Measurements from ENCODE around the gene DNTTIP2. TPM values are rescaled to one million over a fixed set of nuclear protein-coding genes. Genes with fewer than 3 reads are reported as not detected.
"Not testable (repeated sequence)": the region's sequence is repeated elsewhere in the genome, so short reads cannot be mapped to it uniquely, and the experiment has no call there.

The DNTTIP2 gene, protein sequence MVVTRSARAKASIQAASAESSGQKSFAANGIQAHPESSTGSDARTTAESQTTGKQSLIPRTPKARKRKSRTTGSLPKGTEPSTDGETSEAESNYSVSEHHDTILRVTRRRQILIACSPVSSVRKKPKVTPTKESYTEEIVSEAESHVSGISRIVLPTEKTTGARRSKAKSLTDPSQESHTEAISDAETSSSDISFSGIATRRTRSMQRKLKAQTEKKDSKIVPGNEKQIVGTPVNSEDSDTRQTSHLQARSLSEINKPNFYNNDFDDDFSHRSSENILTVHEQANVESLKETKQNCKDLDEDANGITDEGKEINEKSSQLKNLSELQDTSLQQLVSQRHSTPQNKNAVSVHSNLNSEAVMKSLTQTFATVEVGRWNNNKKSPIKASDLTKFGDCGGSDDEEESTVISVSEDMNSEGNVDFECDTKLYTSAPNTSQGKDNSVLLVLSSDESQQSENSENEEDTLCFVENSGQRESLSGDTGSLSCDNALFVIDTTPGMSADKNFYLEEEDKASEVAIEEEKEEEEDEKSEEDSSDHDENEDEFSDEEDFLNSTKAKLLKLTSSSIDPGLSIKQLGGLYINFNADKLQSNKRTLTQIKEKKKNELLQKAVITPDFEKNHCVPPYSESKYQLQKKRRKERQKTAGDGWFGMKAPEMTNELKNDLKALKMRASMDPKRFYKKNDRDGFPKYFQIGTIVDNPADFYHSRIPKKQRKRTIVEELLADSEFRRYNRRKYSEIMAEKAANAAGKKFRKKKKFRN
- 10 to 100 TPM; 31.0 to 50.1 (median 44.7) TPM for total RNA-seq

GRCh38 chr1:93878889-93879586, at the start of gene DNTTIP2:
Gene DNTTIP2 (minus strand): TSS chr1:93879206. CDS start chr1:93879148, 58 bp downstream.
- Histone ChIP-seq H3K27me3 (no peaks in the 10 kb centered on the region), H3K36me3 (peaks cover 31% of the 10 kb centered on the region), H3K27ac (peak within 1 kb of the TSS; percentile 96), H3K4me1 (peaks cover 26% of the 10 kb centered on the region), H3K9me3 (no peaks in the 10 kb centered on the region), H3K4me3 (peak within 1 kb of the TSS; percentile 97)
- under 1% methylated on average over 31 of the region's 50 CpGs for WGBS
- TF ChIP-seq POLR2A (IDR thresholded peaks at IDR 0.05) (peak; percentile 73 to 85), EP300 (IDR thresholded peaks at IDR 0.05) (no peak), POLR2AphosphoS5 (IDR thresholded peaks at IDR 0.05) (peak; percentile 80 to 96 (median 82))
- TF ChIP-seq, protein P1, sequence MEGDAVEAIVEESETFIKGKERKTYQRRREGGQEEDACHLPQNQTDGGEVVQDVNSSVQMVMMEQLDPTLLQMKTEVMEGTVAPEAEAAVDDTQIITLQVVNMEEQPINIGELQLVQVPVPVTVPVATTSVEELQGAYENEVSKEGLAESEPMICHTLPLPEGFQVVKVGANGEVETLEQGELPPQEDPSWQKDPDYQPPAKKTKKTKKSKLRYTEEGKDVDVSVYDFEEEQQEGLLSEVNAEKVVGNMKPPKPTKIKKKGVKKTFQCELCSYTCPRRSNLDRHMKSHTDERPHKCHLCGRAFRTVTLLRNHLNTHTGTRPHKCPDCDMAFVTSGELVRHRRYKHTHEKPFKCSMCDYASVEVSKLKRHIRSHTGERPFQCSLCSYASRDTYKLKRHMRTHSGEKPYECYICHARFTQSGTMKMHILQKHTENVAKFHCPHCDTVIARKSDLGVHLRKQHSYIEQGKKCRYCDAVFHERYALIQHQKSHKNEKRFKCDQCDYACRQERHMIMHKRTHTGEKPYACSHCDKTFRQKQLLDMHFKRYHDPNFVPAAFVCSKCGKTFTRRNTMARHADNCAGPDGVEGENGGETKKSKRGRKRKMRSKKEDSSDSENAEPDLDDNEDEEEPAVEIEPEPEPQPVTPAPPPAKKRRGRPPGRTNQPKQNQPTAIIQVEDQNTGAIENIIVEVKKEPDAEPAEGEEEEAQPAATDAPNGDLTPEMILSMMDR (IDR thresholded peaks at IDR 0.05): no peak
- DNase-seq (ENCODE audit: low spot score in 2 of 2): peak; percentile 93 to 94

DNA sequence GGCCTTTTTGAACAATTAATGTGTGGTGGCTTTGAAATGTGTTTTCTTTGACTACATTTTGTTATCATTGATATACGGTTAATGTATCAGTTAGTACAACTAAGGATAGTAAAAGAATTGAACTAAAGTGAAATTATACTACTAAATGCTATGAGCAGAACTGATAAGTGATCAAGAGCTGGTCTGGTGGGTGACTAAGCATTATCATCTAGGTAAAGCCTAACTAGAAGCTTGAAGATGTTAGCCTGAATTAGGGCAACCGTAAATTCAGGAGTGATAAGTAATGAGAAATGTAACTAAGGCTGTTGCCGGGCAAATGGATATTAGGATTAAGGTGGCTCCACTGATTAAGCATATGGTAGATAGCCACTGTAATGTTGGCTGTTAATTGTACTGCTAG, 46.2 kb upstream of the DNTTIP2 start:
- 87% methylated on average over 3 of the region's 3 CpGs for WGBS
- Histone ChIP-seq H3K4me3 (no peak overlapping the region), H3K27me3 (no peaks in the 10 kb centered on the region), H3K36me3 (no peaks in the 10 kb centered on the region), H3K9me3 (no peaks in the 10 kb centered on the region), H3K27ac (no peak overlapping the region), H3K4me1 (no peaks in the 10 kb centered on the region)
- TF ChIP-seq, protein P1 (IDR thresholded peaks at IDR 0.05): no peak
- no peak for TF ChIP-seq POLR2AphosphoS5 (IDR thresholded peaks at IDR 0.05)
- TF ChIP-seq EP300 (IDR thresholded peaks at IDR 0.05): no peak
- no peak for TF ChIP-seq POLR2A (IDR thresholded peaks at IDR 0.05)
- no peak for DNase-seq (ENCODE audit: low spot score in 2 of 2)

GRCh38 chr1:93919780-93920179, 40.8 kb upstream of the DNTTIP2 start:
- Histone ChIP-seq H3K4me3 (no peak overlapping the region), H3K9me3 (no peaks in the 10 kb centered on the region), H3K36me3 (no peaks in the 10 kb centered on the region), H3K27me3 (no peaks in the 10 kb centered on the region), H3K27ac (no peak overlapping the region), H3K4me1 (no peaks in the 10 kb centered on the region)
- TF ChIP-seq, protein P1 (IDR thresholded peaks at IDR 0.05): no peak
- TF ChIP-seq EP300 (IDR thresholded peaks at IDR 0.05): no peak
- no peak for TF ChIP-seq POLR2A (IDR thresholded peaks at IDR 0.05)
- TF ChIP-seq POLR2AphosphoS5 (IDR thresholded peaks at IDR 0.05): no peak
- 54% methylated on average over 1 of the region's 1 CpG for WGBS
- no peak for DNase-seq (ENCODE audit: low spot score in 2 of 2)

DNA sequence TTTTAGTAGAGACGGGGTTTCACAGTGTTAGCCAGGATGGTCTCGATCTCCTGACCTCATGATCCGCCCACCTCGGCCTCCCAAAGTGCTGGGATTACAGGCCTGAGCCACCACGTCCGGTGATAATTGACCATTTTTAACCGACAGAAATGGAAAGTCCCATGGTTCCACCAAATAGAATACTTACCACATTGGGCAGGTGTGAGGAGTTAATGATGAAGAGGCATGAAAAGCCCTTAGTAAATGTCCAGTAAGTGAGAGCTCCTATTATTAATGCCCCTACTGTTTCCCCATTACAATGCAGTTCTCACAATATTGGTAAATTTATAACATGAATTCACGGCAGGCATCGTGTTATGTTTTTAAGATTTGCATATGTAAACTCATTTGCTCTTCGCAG, 38.3 kb upstream of the DNTTIP2 start:
- WGBS: 91% methylated on average over 10 of the region's 10 CpGs
- no peaks in the 10 kb centered on the region for H3K4me1 ChIP-seq
- no peaks in the 10 kb centered on the region for H3K9me3 ChIP-seq
- H3K4me3 ChIP-seq: no peak overlapping the region
- no peaks in the 10 kb centered on the region for H3K27me3 ChIP-seq
- TF ChIP-seq EP300 (IDR thresholded peaks at IDR 0.05) (no peak), POLR2AphosphoS5 (IDR thresholded peaks at IDR 0.05) (no peak), POLR2A (IDR thresholded peaks at IDR 0.05) (no peak)
- no peak overlapping the region for H3K27ac ChIP-seq
- DNase-seq (ENCODE audit: low spot score in 2 of 2): no peak
- H3K36me3 ChIP-seq: no peaks in the 10 kb centered on the region

- H3K36me3 ChIP-seq; H3K27me3 ChIP-seq; H3K9me3 ChIP-seq; H3K27ac ChIP-seq; DNase-seq (ENCODE audit: low spot score in 2 of 2); H3K4me3 ChIP-seq: not testable (repeated sequence)
- 99% methylated on average over 3 of the region's 3 CpGs for WGBS
- peaks cover 16% of the 10 kb centered on the region for H3K4me1 ChIP-seq
Measured at GRCh38 chr1:93910880-93911279, 31.9 kb upstream of the DNTTIP2 start.

Data from suprapubic skin (tissue), 4 donors.